HL-60 (cell line): Measurements from ENCODE around the gene ADAMTS16.

Experiments used
- GABPA ChIP-seq: IDR thresholded peaks from 2 replicates; pipeline ENCODE4 v1.6.1; 2012; ENCODE audit warnings: low read depth
- POLR2AphosphoS5 ChIP-seq: IDR thresholded peaks from 2 replicates; pipeline ENCODE4 v1.6.1; 2012; ENCODE audit warnings: low read depth
- SPI1 ChIP-seq: IDR thresholded peaks from 2 replicates; pipeline ENCODE4 v1.6.1; 2012; ENCODE audit warnings: low read depth, mild to moderate bottlenecking, borderline replicate concordance
- TF ChIP-seq, protein P1 (sequence below): IDR thresholded peaks from one replicate; pipeline ENCODE4 v1.5.1; 2011; ENCODE audit warnings: low read length, control low read depth, inconsistent platforms; ENCODE audit not compliant: insufficient read depth
- TF ChIP-seq, protein P2 (sequence below): IDR thresholded peaks from 2 replicates; pipeline ENCODE4 v1.6.1; 2012; ENCODE audit warnings: low read depth; ENCODE audit not compliant: insufficient replicate concordance

DNA sequence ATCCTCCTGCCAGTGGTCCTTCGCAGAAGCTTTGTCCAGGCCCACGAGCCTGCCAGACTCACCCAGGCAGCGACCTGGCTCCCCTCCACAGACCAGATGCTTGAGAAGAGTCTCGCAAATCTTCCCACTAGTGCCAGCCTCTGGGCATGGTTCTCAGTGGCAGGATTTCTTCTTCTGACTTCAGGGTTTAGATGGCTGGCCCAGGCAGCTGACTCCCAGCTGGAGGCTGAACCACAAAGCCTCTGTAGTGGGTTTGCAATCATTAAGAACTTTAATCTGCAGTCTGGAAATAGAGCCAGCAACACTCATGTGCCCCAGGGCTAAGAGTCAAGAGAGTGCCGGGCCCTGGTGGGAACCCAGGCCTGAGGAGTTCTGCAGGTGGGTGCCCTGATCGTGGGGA is 191.7 kb downstream of the ADAMTS16 start:
- TF ChIP-seq, protein P1, sequence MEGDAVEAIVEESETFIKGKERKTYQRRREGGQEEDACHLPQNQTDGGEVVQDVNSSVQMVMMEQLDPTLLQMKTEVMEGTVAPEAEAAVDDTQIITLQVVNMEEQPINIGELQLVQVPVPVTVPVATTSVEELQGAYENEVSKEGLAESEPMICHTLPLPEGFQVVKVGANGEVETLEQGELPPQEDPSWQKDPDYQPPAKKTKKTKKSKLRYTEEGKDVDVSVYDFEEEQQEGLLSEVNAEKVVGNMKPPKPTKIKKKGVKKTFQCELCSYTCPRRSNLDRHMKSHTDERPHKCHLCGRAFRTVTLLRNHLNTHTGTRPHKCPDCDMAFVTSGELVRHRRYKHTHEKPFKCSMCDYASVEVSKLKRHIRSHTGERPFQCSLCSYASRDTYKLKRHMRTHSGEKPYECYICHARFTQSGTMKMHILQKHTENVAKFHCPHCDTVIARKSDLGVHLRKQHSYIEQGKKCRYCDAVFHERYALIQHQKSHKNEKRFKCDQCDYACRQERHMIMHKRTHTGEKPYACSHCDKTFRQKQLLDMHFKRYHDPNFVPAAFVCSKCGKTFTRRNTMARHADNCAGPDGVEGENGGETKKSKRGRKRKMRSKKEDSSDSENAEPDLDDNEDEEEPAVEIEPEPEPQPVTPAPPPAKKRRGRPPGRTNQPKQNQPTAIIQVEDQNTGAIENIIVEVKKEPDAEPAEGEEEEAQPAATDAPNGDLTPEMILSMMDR, result no peak
- no peak for TF ChIP-seq POLR2AphosphoS5
- no peak for TF ChIP-seq GABPA
- TF ChIP-seq, protein P2, sequence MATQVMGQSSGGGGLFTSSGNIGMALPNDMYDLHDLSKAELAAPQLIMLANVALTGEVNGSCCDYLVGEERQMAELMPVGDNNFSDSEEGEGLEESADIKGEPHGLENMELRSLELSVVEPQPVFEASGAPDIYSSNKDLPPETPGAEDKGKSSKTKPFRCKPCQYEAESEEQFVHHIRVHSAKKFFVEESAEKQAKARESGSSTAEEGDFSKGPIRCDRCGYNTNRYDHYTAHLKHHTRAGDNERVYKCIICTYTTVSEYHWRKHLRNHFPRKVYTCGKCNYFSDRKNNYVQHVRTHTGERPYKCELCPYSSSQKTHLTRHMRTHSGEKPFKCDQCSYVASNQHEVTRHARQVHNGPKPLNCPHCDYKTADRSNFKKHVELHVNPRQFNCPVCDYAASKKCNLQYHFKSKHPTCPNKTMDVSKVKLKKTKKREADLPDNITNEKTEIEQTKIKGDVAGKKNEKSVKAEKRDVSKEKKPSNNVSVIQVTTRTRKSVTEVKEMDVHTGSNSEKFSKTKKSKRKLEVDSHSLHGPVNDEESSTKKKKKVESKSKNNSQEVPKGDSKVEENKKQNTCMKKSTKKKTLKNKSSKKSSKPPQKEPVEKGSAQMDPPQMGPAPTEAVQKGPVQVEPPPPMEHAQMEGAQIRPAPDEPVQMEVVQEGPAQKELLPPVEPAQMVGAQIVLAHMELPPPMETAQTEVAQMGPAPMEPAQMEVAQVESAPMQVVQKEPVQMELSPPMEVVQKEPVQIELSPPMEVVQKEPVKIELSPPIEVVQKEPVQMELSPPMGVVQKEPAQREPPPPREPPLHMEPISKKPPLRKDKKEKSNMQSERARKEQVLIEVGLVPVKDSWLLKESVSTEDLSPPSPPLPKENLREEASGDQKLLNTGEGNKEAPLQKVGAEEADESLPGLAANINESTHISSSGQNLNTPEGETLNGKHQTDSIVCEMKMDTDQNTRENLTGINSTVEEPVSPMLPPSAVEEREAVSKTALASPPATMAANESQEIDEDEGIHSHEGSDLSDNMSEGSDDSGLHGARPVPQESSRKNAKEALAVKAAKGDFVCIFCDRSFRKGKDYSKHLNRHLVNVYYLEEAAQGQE, result no peak
- no peak for TF ChIP-seq SPI1
